Subcutaneous preadipocyte (primary cell): ENCODE data around the gene NPDC1. TPM values are rescaled to one million over a fixed set of nuclear protein-coding genes. Genes with fewer than 3 reads are reported as not detected.

ENCODE experiments used
- small RNA-seq: library from RNA; depleted of rRNA; stranded (forward); fragments of <200 nt; gene quantifications from one replicate; pipeline ENCODE3, GENCODE V24; 2012
- total RNA-seq: library from RNA; depleted of rRNA; stranded (reverse); fragments of >200 nt; gene quantifications from 2 replicates; pipeline ENCODE4 v1.2.3, GENCODE V29; 2012

NPDC1 gene, protein sequence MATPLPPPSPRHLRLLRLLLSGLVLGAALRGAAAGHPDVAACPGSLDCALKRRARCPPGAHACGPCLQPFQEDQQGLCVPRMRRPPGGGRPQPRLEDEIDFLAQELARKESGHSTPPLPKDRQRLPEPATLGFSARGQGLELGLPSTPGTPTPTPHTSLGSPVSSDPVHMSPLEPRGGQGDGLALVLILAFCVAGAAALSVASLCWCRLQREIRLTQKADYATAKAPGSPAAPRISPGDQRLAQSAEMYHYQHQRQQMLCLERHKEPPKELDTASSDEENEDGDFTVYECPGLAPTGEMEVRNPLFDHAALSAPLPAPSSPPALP
- 18.8 and 24.3 TPM in 2 replicates for total RNA-seq

DNA sequence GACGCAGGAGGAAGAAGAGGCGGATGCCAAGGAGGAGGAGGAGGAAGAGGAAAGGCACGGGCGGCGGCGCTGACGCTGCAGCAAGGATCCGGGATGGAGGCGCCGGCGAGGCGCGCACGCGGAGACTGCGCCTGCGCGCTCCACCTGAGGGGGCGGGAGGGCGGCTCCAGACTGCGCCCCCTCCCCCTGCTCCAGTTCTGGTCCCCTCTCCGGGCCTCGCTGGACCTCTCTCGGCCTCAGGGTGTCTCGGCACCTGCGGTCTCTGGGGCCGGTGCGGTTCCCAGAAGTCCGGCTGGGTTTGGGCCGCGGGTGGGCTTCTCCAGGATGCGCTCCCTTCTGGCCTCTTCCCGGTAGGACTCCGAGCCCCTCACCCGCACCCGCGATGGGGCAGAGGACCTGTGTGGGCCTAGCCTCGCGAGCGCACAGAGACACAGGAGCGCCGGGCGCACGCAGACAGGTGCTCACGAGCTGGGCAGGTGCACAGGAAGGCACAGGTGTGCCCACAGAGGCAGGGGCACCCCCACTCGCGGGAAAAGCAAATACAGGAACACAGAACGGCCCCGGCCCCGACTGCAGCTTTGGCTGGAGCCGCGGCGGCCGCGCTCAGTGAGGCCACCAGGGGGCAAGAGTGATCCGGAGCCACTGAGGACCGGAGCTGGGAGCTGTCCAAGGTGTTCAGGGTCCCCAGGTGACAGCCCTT, at the start of gene NPDC1:
Gene NPDC1 (minus strand): TSS at position 90 of the 700 bp plus-strand sequence. CDS start 188 bp downstream, outside the sequence.

DNA sequence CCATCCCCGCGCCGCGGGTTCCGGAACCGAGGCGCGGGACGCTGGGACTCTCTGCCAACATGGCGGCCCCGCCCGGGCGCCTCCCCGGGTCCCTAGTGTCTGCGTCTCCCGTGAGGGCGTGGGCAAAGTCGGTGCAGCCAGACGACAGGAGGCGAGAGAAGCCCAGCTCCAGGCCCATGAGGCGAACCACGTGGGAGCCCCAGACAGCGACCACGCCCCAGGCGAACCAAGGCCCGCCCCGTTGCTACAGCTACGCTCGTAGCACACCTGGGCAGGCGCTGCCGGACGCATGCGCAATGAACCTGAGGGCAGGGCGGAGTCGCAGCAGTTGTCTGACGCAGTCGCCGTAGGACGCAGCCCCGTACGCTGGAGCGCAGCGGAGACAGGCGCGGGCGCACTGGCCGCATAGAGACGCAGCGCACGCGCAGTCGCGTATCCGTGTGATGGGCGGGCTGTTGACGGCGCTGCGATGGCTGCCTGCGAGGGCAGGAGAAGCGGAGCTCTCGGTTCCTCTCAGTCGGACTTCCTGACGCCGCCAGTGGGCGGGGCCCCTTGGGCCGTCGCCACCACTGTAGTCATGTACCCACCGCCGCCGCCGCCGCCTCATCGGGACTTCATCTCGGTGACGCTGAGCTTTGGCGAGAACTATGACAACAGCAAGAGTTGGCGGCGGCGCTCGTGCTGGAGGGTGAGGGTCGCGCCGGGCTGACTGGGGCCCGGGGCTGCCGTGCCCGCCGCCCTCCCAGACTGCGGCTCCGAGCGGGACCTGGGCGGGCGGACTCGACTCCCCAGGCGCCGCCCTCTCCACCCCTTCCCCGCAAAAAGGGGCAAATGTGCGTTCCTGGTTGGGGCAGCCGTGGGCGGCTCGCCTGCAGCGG, 40.8 kb upstream of the NPDC1 start, which contains the start of gene MAN1B1:
Gene MAN1B1 (plus strand): TSS at position 455 of the 878 bp plus-strand sequence. CDS start 15 bp downstream, at position 470.

GRCh38 chr9:137077010-137077747, 31.2 kb upstream of the NPDC1 start, which contains the start of gene UAP1L1:
TSS of gene UAP1L1 (plus strand) at chr9:137077517. CDS start at chr9:137077533, 16 bp downstream.

DNA sequence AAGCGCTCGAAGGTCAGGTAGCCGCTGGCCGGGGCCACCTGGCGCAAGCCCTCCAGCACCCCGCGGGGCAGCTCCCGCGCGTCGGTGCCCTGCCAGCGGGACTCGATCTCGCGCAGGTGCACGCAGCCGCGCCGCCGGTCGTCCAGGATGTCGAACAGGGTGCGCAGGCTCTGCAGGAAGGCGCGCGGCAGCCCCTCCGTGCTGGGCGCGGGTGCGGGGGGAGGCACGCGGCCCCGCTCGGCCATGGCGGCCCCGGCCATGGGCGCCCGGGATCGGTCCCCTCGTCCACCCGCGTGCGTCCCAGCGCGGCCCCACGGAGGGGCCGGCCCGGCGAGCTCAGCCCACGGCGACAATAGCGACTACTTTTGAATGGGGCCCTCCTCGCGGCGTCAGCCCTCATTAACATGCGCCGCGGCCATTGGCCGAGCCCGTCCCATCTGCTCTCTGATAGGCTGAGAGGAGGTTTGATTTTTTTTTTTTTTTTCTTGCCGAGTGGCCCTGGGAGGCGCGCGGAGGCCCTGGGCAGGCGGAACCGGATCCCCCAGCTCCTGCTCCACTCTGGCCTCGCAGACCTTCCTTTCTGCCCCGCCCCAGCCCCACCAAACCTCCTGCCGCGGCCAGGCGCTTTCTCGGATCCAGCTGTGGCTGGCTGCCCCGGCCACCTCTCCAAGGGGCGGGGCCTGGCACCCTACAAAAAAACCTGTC, 24.4 kb upstream of the NPDC1 start, which contains the start of gene SAPCD2:
Gene SAPCD2 (minus strand): TSS at position 357 of the 705 bp plus-strand sequence. CDS start 97 bp downstream, at position 260.

GRCh38 chr9:137053944-137054931, 8.3 kb upstream of the NPDC1 start, which contains the start of gene ENTPD2:
TSS of gene ENTPD2 (minus strand) at chr9:137054061. CDS start at chr9:137053997, 64 bp downstream.

GRCh38 chr9:137031904-137032640, 13.9 kb downstream of the NPDC1 start, which contains the start of gene FUT7:
TSS of gene FUT7 (minus strand) at chr9:137032088. CDS start at chr9:137031991, 97 bp downstream.

DNA sequence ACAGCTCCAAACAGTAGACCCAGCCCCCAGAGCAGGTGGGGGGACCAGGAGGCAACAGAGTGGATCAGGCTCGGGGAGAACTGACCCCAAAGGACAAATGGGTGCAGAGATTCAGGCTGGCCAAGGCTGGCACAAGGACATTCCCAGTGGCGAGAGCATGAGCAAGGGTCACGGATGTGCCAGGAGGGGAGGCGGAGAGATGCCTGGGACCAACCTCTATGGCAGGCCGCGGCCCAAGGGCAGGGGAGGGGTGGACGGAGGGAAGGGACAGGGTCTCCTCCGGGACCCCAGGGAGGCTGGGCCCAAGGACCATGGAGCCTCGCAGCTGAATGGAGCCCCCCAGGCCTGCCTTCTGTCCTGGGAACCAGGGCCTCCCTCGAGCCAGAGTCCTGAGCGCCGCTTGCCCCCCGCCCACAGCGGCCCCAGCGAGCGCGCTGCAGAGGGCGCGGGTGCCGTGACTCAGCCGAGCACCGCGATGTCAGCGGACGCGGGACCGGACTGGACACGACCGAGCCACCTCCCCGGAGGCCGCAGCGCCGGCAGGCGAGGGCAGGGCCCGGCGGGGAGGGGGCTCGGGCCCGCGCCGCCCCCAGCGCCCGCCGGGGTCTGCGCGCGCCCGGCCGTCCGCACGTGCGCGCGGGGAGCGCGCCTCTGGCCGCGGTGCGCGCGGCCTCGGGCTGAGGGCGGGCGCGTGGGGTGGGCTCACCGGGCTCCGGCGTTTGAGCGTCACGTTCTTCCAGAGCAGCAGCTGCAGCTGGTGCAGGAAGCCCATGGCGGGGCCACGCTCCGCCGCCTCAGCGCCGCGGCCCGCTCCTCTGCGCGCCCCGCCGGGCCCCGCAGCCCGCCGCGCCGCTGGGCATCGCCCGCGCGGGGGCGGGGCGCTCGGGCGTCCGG, 18.4 kb downstream of the NPDC1 start, which contains the start of gene ABCA2:
Gene ABCA2 (minus strand): TSS at position 869 of the 894 bp plus-strand sequence. CDS start 97 bp downstream, at position 772.

DNA sequence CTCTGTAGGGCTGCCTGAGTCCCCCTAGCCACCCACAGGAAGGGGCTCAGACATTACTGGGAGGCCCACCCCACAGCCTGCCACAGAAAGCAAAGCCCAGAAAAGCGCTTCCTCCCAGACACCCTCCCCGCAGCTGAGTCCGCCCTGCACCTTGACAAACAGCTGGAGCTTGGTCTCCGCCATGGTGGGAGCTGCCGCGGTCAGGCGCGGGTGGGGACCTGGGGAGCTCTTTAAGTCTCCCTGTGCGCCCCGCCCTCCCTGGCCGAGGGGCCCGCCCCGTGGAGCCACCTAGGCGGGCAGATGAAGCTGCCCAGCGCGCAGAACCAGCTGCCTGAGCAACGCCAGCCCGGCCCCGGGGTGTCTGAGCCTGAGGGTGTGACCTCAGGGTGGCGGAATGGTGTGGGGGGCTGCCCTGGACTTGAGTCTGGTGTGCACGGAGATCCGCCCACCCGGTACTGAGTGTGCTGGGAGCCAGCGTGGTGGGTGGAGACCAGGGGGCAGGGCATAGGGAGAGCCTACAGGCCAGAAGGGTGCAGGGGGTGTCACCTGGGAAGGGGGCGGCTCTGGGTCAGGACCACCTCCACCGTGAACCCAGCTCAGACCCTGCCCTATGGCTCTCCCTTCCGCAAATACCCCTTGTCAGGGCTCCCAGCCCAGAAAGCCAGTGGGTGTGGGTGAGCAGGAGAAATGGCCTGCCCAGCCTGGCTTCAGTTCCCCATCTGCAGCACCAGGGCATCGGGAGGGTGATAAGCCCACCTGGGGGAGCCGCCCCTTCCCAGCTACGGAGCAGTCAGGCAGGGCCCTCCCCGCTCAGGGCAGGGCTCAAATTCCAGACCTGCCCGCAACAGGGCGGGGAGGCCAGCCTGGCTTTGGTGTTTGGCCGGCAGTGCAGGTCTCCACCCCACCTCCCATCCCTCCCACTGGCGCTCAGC, 49.4 kb downstream of the NPDC1 start, which contains the start of gene CLIC3:
Gene CLIC3 (minus strand): TSS at position 208 of the 932 bp plus-strand sequence. CDS start 25 bp downstream, at position 183.

GRCh38 chr9:136991993-136992818, 53.8 kb downstream of the NPDC1 start, which contains the start of gene PAXX:
TSS of gene PAXX (plus strand) at chr9:136992422. CDS start at chr9:136992444, 22 bp downstream.

Small RNA genes within 50 kb of the gene (small RNA-seq; reads per million reads assigned to genes)
- not detected for gene RF00153

Other genes starting within 250 kb of the NPDC1 start
- gene CCDC183, start 249.8 kb downstream of the NPDC1 start, total RNA-seq: 0.20 and 0.37 TPM in 2 replicates
- 44.5 and 80.5 TPM in 2 replicates for gene RABL6, start 238.2 kb downstream of the NPDC1 start, total RNA-seq
- 0.73 and 0.98 TPM in 2 replicates for gene AJM1, start 203.7 kb downstream of the NPDC1 start, total RNA-seq
- 44.0 and 77.5 TPM in 2 replicates for gene PHPT1, start 196.8 kb downstream of the NPDC1 start, total RNA-seq
- 0.73 and 1.8 TPM in 2 replicates for gene MAMDC4, start 193.8 kb downstream of the NPDC1 start, total RNA-seq
- gene EDF1, start 179.9 kb downstream of the NPDC1 start, total RNA-seq: 107 and 187 TPM in 2 replicates
- gene TRAF2, start 159.7 kb downstream of the NPDC1 start, total RNA-seq: 9.2 and 10.8 TPM in 2 replicates
- gene FBXW5, start 101.4 kb downstream of the NPDC1 start, total RNA-seq: 125 TPM in 2 replicates
- gene C8G, start 100.9 kb downstream of the NPDC1 start, total RNA-seq: not detected in 2 replicates
- not detected in 2 replicates for gene LCN12, start 93.9 kb downstream of the NPDC1 start, total RNA-seq
- 0.59 and 4.8 TPM in 2 replicates for gene PTGDS, start 68.7 kb downstream of the NPDC1 start, total RNA-seq
- gene LCNL1, start 63.2 kb downstream of the NPDC1 start, total RNA-seq: under 0.01 and 0.37 TPM in 2 replicates
- 13.9 and 14.3 TPM in 2 replicates for gene PAXX, start 53.8 kb downstream of the NPDC1 start, total RNA-seq
- gene CLIC3, start 49.6 kb downstream of the NPDC1 start, total RNA-seq: 0.20 and 0.73 TPM in 2 replicates
- gene ABCA2, start 17.9 kb downstream of the NPDC1 start, total RNA-seq: 15.4 and 19.5 TPM in 2 replicates
- not detected in 2 replicates for gene FUT7, start 14.1 kb downstream of the NPDC1 start, total RNA-seq
- not detected in 2 replicates for gene ENTPD2, start 7.9 kb upstream of the NPDC1 start, total RNA-seq
- gene SAPCD2, start 24.4 kb upstream of the NPDC1 start, total RNA-seq: 6.6 and 8.2 TPM in 2 replicates
- 12.1 and 18.8 TPM in 2 replicates for gene UAP1L1, start 31.3 kb upstream of the NPDC1 start, total RNA-seq
- gene MAN1B1, start 40.8 kb upstream of the NPDC1 start, total RNA-seq: 45.5 and 52.2 TPM in 2 replicates
- gene DPP7, start 68.6 kb upstream of the NPDC1 start, total RNA-seq: 77.2 and 112 TPM in 2 replicates
- gene GRIN1, start 93.0 kb upstream of the NPDC1 start, total RNA-seq: not detected in 2 replicates
- gene LRRC26, start 123.9 kb upstream of the NPDC1 start, total RNA-seq: not detected in 2 replicates
- 0.20 TPM in 1 of 2 replicates, not detected in the other for gene TMEM210, start 125.9 kb upstream of the NPDC1 start, total RNA-seq
- 23.5 and 28.7 TPM in 2 replicates for gene ANAPC2, start 142.4 kb upstream of the NPDC1 start, total RNA-seq
- gene SSNA1, start 142.5 kb upstream of the NPDC1 start, total RNA-seq: 56.1 and 64.7 TPM in 2 replicates
- 6.2 and 11.9 TPM in 2 replicates for gene TPRN, start 154.6 kb upstream of the NPDC1 start, total RNA-seq
- 32.0 and 34.6 TPM in 2 replicates for gene TMEM203, start 159.5 kb upstream of the NPDC1 start, total RNA-seq
- 6.2 and 8.4 TPM in 2 replicates for gene NDOR1, start 159.5 kb upstream of the NPDC1 start, total RNA-seq
- not detected in 2 replicates for gene RNF208, start 176.1 kb upstream of the NPDC1 start, total RNA-seq
- 0.37 and 0.39 TPM in 2 replicates for gene CYSRT1, start 179.0 kb upstream of the NPDC1 start, total RNA-seq
- gene RNF224, start 181.3 kb upstream of the NPDC1 start, total RNA-seq: not detected in 2 replicates
- not detected in 2 replicates for gene SLC34A3, start 184.7 kb upstream of the NPDC1 start, total RNA-seq
- gene TUBB4B, start 195.1 kb upstream of the NPDC1 start, total RNA-seq: 230 and 358 TPM in 2 replicates
- gene STPG3, start 205.1 kb upstream of the NPDC1 start, total RNA-seq: not detected in 2 replicates
- gene NELFB, start 209.2 kb upstream of the NPDC1 start, total RNA-seq: 50.7 and 70.4 TPM in 2 replicates
- 4.0 and 16.0 TPM in 2 replicates for gene TOR4A, start 231.5 kb upstream of the NPDC1 start, total RNA-seq